ENCODE results near the gene NCK2. TPM values are rescaled to one million over a fixed set of nuclear protein-coding genes. Genes with fewer than 3 reads are reported as not detected.
A peak's percentile ranks its signal among the peaks of the same experiment; 100 is the strongest.

Gene NCK2
- total RNA-seq, 1 donor from 2014 or later, result 39.9 TPM

GRCh38 chr2:105824446-105824845, 79.7 kb downstream of the NCK2 start:
- DNase-seq (peak; percentile 36), ATAC-seq (peak; percentile 49)
- intact Hi-C loops (cut with micrococcal nuclease), result no loop called here

- ATAC-seq (no peak), DNase-seq (no peak)
- intact Hi-C loops (cut with micrococcal nuclease), result no loop called here
Measured at GRCh38 chr2:105827351-105828096, 82.8 kb downstream of the NCK2 start.

GRCh38 chr2:105828558-105828957, 83.8 kb downstream of the NCK2 start:
- no peak for ATAC-seq

GRCh38 chr2:105834931-105835330, 90.2 kb downstream of the NCK2 start:
- ATAC-seq (no peak), DNase-seq (no peak)
- intact Hi-C loops (cut with micrococcal nuclease), result no loop called here

More at GRCh38 chr2:105828558-105828957, 83.8 kb downstream of the NCK2 start:
- intact Hi-C loops (cut with micrococcal nuclease), result no loop called here
- no peak for DNase-seq

GRCh38 chr2:105836341-105836740, 91.6 kb downstream of the NCK2 start:
- DNase-seq (no peak), ATAC-seq (no peak)
- intact Hi-C loops (cut with micrococcal nuclease), result no loop called here

GRCh38 chr2:105836840-105837692, 92.4 kb downstream of the NCK2 start:
- no peak for ATAC-seq
- intact Hi-C loops (cut with micrococcal nuclease), result no loop called here
- DNase-seq, result no peak

GRCh38 chr2:105839793-105840192, 95.1 kb downstream of the NCK2 start:
- intact Hi-C loops (cut with micrococcal nuclease), result no loop called here
- DNase-seq (no peak), ATAC-seq (no peak)

GRCh38 chr2:105840933-105841332, 96.2 kb downstream of the NCK2 start:
- ATAC-seq (no peak), DNase-seq (no peak)
- intact Hi-C loops (cut with micrococcal nuclease), result no loop called here

GRCh38 chr2:105841551-105841950, 96.8 kb downstream of the NCK2 start:
- ATAC-seq, result no peak
- DNase-seq, result no peak
- intact Hi-C loops (cut with micrococcal nuclease), result no loop called here

- ATAC-seq (no peak), DNase-seq (no peak)
- intact Hi-C loops (cut with micrococcal nuclease), result no loop called here
Measured at GRCh38 chr2:105842555-105842954, 97.8 kb downstream of the NCK2 start.

- intact Hi-C loops (cut with micrococcal nuclease), result no loop called here
- ATAC-seq (no peak), DNase-seq (no peak)
Measured at GRCh38 chr2:105843476-105844374, 99.0 kb downstream of the NCK2 start.

GRCh38 chr2:105845976-105846375, 101.3 kb downstream of the NCK2 start:
- DNase-seq (no peak), ATAC-seq (no peak)
- intact Hi-C loops (cut with micrococcal nuclease), result no loop called here

GRCh38 chr2:105847056-105847455, 102.3 kb downstream of the NCK2 start:
- no peak for DNase-seq
- intact Hi-C loops (cut with micrococcal nuclease), result no loop called here
- ATAC-seq, result no peak

GRCh38 chr2:105848367-105848766, 103.7 kb downstream of the NCK2 start:
- ATAC-seq, result peak; percentile 33
- DNase-seq, result no peak
- intact Hi-C loops (cut with micrococcal nuclease), result no loop called here

- intact Hi-C loops (cut with micrococcal nuclease), result no loop called here
- DNase-seq, result no peak
- ATAC-seq, result no peak
Measured at GRCh38 chr2:105849431-105850179, 104.9 kb downstream of the NCK2 start.

GRCh38 chr2:105852066-105852465, 107.4 kb downstream of the NCK2 start:
- DNase-seq, result no peak
- intact Hi-C loops (cut with micrococcal nuclease), result no loop called here
- ATAC-seq, result no peak

GRCh38 chr2:105853354-105854088, 108.8 kb downstream of the NCK2 start:
- no peak for ATAC-seq
- intact Hi-C loops (cut with micrococcal nuclease), result no loop called here
- DNase-seq, result no peak

- intact Hi-C loops (cut with micrococcal nuclease), result no loop called here
- DNase-seq (peak; percentile 53), ATAC-seq (no peak)
Measured at GRCh38 chr2:105854972-105855371, 110.3 kb downstream of the NCK2 start.

Measured in left ventricle myocardium superior (tissue), 1 donor.